K562 (cell line): ENCODE data around the gene TMTC4. TPM values are rescaled to one million over a fixed set of nuclear protein-coding genes. Genes with fewer than 3 reads are reported as not detected.

Source experiments
- ATAC-seq: fragments of 200-7000 bp; cut with Tn5 transposase; 3 replicates; pipeline ENCODE4 v1.9.1; 2020; ENCODE audit warnings: moderate library complexity
- BruUV-seq: library from RNA; stranded (reverse); fragments of 400-500 nt; replicated peaks from 2 replicates; lab custom pipeline; 2021; lab: Mats Ljungman, UMichigan
- CTCF ChIA-PET: fragments of 300-600 bp; formaldehyde crosslinking; extraction: SDS; loops from one replicate; lab custom pipeline; 2021; ENCODE audit warnings: low intra/inter-chr PET ratio; lab: Yijun Ruan, JAX
- POLR2A ChIA-PET: fragments of 300-600, 350-650 bp; sonication (Branson Sonifier 250); formaldehyde crosslinking; extraction: SDS; loops from one replicate; lab custom pipeline; 2021; ENCODE audit warnings: antibody characterized with exemption, inconsistent platforms; lab: Yijun Ruan, JAX
- DNase-seq, 4 experiments: peaks; one replicate each; pipeline versions ENCODE4 v3.0.0 to v3.0.0-alpha.2; 2011 to 2018; ENCODE audit warnings: low spot score in 3 of 4, mixed read lengths in 3 of 4; ENCODE audit errors: extremely low read depth in 1 of 4
- FAIRE-seq: peaks from 2 replicates; lab custom pipeline; 2011; peaks lifted over from hg19 to GRCh38; lab: Jason Lieb, UNC
- H2AFZ ChIP-seq: 2 replicates; pipeline ENCODE4 v1.6.0; 2011; ENCODE audit warnings: low read depth, low read length, control low read depth, inconsistent platforms
- H3K27ac ChIP-seq: fragments of 200-600 bp; 3 replicates; pipeline ENCODE4 v1.8.0; 2011; ENCODE audit warnings: low read depth, mild to moderate bottlenecking, control low read depth, inconsistent platforms, low read length, moderate library complexity, mixed read lengths; ENCODE audit errors: extremely low read depth
- H3K27me3 ChIP-seq, 2 experiments: fragments of 300-600 bp in 1 of 2; 2 replicates in 1 of 2; 3 replicates in 1 of 2; pipeline versions ENCODE4 v1.6.0 to v1.8.0; 2011; ENCODE audit warnings: inconsistent platforms in 2 of 2, low read length in 2 of 2, mild to moderate bottlenecking in 1 of 2, mixed read lengths in 1 of 2, moderate library complexity in 1 of 2; ENCODE audit not compliant: control insufficient read depth in 2 of 2, insufficient read depth in 2 of 2
- H3K36me3 ChIP-seq: fragments of 300-600 bp; 3 replicates; pipeline ENCODE4 v1.8.0; 2011; ENCODE audit warnings: mild to moderate bottlenecking, low read length, inconsistent platforms; ENCODE audit not compliant: control insufficient read depth, insufficient read depth
- H3K4me1 ChIP-seq, 2 experiments: fragments of 200-600 bp in 1 of 2; replicated peaks in 1 of 2; 2 replicates in 1 of 2; 3 replicates in 1 of 2; pipeline versions ENCODE4 v1.5.1 to v1.8.0; 2011; ENCODE audit warnings: inconsistent platforms in 2 of 2, low read length in 2 of 2, mild to moderate bottlenecking in 1 of 2, mixed read lengths in 1 of 2, moderate library complexity in 1 of 2; ENCODE audit not compliant: control insufficient read depth in 2 of 2, insufficient read depth in 2 of 2
- H3K4me2 ChIP-seq: 2 replicates; pipeline ENCODE4 v1.6.1; 2011; ENCODE audit warnings: low read length, control low read depth, inconsistent platforms, mixed read lengths; ENCODE audit not compliant: insufficient read depth
- H3K4me3 ChIP-seq: fragments of 200-600 bp; sonication (generic), shearing (Covaris generic); 2 replicates; pipeline ENCODE4 v1.5.1; 2016; ENCODE audit warnings: control low read depth, inconsistent platforms
- H3K79me2 ChIP-seq: fragments of 200-600 bp; 3 replicates; pipeline ENCODE4 v1.8.0; 2011; ENCODE audit warnings: low read length, inconsistent platforms; ENCODE audit not compliant: control insufficient read depth, insufficient read depth
- H3K9ac ChIP-seq, 2 experiments: 2 replicates each; pipeline versions ENCODE4 v1.6.0 to v1.6.1; 2011; ENCODE audit warnings: low read depth in 2 of 2, low read length in 2 of 2, control low read depth in 1 of 2, inconsistent platforms in 1 of 2, mild to moderate bottlenecking in 1 of 2, mixed read lengths in 1 of 2; ENCODE audit not compliant: insufficient read depth in 1 of 2
- H3K9me1 ChIP-seq: one replicate; pipeline ENCODE4 v1.6.0; 2011; ENCODE audit warnings: inconsistent platforms, mild to moderate bottlenecking, low read length, moderate library complexity; ENCODE audit not compliant: control insufficient read depth, insufficient read depth
- H3K9me3 ChIP-seq: replicated peaks from 2 replicates; pipeline ENCODE4 v1.5.1; 2011; ENCODE audit warnings: low read depth, low read length, inconsistent platforms; ENCODE audit not compliant: control insufficient read depth, insufficient read depth
- H4K20me1 ChIP-seq: replicated peaks from 2 replicates; pipeline ENCODE4 v1.6.1; 2011; ENCODE audit warnings: low read length, inconsistent platforms, mixed read lengths; ENCODE audit not compliant: control insufficient read depth, insufficient read depth
- BDP1 ChIP-seq: IDR thresholded peaks from 3 replicates; pipeline ENCODE4 v1.6.1; 2011; ENCODE audit not compliant: insufficient read length, insufficient read depth
- ETV5 ChIP-seq: sonication (generic); formaldehyde crosslinking; IDR thresholded peaks from 2 replicates; pipeline ENCODE4 v1.4.0; 2020; ENCODE audit warnings: low read depth, mild to moderate bottlenecking, missing genetic modification reagents
- EWSR1 ChIP-seq: fragments of 450-650 bp; IDR thresholded peaks from 2 replicates; pipeline ENCODE4 v1.6.1; 2018; ENCODE audit warnings: borderline replicate concordance, mild to moderate bottlenecking, low read depth, moderate library complexity; ENCODE audit not compliant: partially characterized antibody
- GATAD2B ChIP-seq: fragments of 450-650 bp; IDR thresholded peaks from 2 replicates; pipeline ENCODE4 v1.6.1; 2017; ENCODE audit warnings: mild to moderate bottlenecking, borderline replicate concordance
- HNRNPL ChIP-seq: fragments of 200-400 bp; formaldehyde crosslinking; IDR thresholded peaks from 2 replicates; pipeline ENCODE4 v1.6.1; 2017; ENCODE audit warnings: low read depth, mild to moderate bottlenecking, low read length
- POLR3G ChIP-seq: IDR thresholded peaks from 2 replicates; pipeline ENCODE4 v1.6.1; 2011; ENCODE audit not compliant: insufficient read length, insufficient replicate concordance; ENCODE audit errors: extremely low read depth
- TBP ChIP-seq: optimal IDR thresholded peaks from 2 replicates; pipeline ENCODE3; 2011; ENCODE audit warnings: low read depth, low read length, improper control_type of control experiment
- TEAD2 ChIP-seq: fragments of 450-650 bp; IDR thresholded peaks from 2 replicates; pipeline ENCODE4 v1.6.1; 2016; ENCODE audit warnings: missing genetic modification characterization, control low read depth, missing compliant biosample characterization
- TRIM28 ChIP-seq: fragments of 450-650 bp; IDR thresholded peaks from 2 replicates; pipeline ENCODE4 v1.6.1; 2017
- ZBTB17 ChIP-seq: fragments of 450-650 bp; formaldehyde crosslinking; IDR thresholded peaks from 2 replicates; pipeline ENCODE4 v1.4.0; 2020; ENCODE audit warnings: mild to moderate bottlenecking
- ZNF507 ChIP-seq: conservative IDR thresholded peaks from 2 replicates; pipeline ENCODE4 v1.6.1; 2017; ENCODE audit warnings: missing genetic modification characterization, missing compliant biosample characterization
- ZNF561 ChIP-seq: fragments of 450-650 bp; formaldehyde crosslinking; conservative IDR thresholded peaks from 2 replicates; pipeline ENCODE4 v1.4.0; 2020; ENCODE audit warnings: mild to moderate bottlenecking, moderate library complexity
- ZNF589 ChIP-seq: fragments of 200-800 bp; sonication (Bioruptor generic); IDR thresholded peaks from 2 replicates; pipeline ENCODE4 v1.6.1; 2016; ENCODE audit warnings: low read depth, missing genetic modification characterization, missing compliant biosample characterization
- ZNF699 ChIP-seq: fragments of 250-450 bp; sonication (Bioruptor Pico); IDR thresholded peaks from 2 replicates; pipeline ENCODE4 v1.8.0; 2021; ENCODE audit warnings: mild to moderate bottlenecking, moderate library complexity; ENCODE audit not compliant: insufficient replicate concordance
- WGBS: fragments of 100-300 bp; shearing (Covaris generic); methylation state at CpG from one replicate; pipeline ENCODE4 v1.1.6; 2016; ENCODE audit warnings: low coverage, mixed read lengths; ENCODE audit not compliant: insufficient coverage; ENCODE audit errors: missing lambda C conversion rate; 5-methylcytosine and 5-hydroxymethylcytosine counted together
- in situ Hi-C: fragments of 300-500 bp; cut with MboI; formaldehyde crosslinking; loops from 4 replicates; pipeline ENCODE4 v1.15.0; 2018; ENCODE audit warnings: inconsistent platforms, mixed read lengths
- intact Hi-C: fragments of 100-400 bp; cut with micrococcal nuclease; formaldehyde crosslinking; loops from 2 replicates; pipeline ENCODE4 v1.14.2; 2022
- polyA plus RNA-seq, 8 experiments: library from polyadenylated mRNA; depleted of rRNA in 4 of 8; stranded (reverse) in 5 of 8; unstranded in 3 of 8; fragments of >200 nt; fragmentation: Nextera tagmentation in 2 of 8; fragmentation: Illumina TruSeq in 1 of 8; extraction: Ambion mirVana in 2 of 8; extraction: Trizol in 1 of 8; gene quantifications; 2 replicates each; pipeline versions ENCODE4 v1.2.1 to v1.2.3, GENCODE V29; 2011 to 2014; ENCODE audit warnings: inconsistent platforms in 1 of 8, missing spikeins in 1 of 8
- total RNA-seq, 7 experiments: library from RNA; depleted of rRNA in 6 of 7; stranded (reverse); fragments of >200 nt in 6 of 7; fragmentation: Illumina TruSeq in 2 of 7; extraction: Trizol in 2 of 7; gene quantifications; 2 replicates each; pipeline versions ENCODE4 v1.2.1 to v1.2.3, GENCODE V29; 2011 to 2021; ENCODE audit warnings: low replicate concordance in 1 of 7
- TF ChIP-seq, protein P1 (sequence below): fragments of 450-650 bp; formaldehyde crosslinking; IDR thresholded peaks from 2 replicates; pipeline ENCODE4 v1.4.0; 2020; ENCODE audit warnings: mild to moderate bottlenecking, moderate library complexity
- TF ChIP-seq, protein P2 (sequence below): fragments of 450-650 bp; conservative IDR thresholded peaks from 2 replicates; pipeline ENCODE4 v1.6.1; 2016; ENCODE audit warnings: missing genetic modification characterization, low read depth, mild to moderate bottlenecking, control low read depth, missing compliant biosample characterization
- TF ChIP-seq, protein P3 (sequence below): fragments of 250-450 bp; sonication (Bioruptor Pico); IDR thresholded peaks from 2 replicates; pipeline ENCODE4 v1.8.0; 2021; ENCODE audit warnings: mild to moderate bottlenecking, moderate library complexity

TMTC4 gene
- total and polyA plus RNA-seq, 9 of the 15 experiments (the other 6 are each of a cell fraction or from before 2014, with no cell fraction given), result 3.5 to 16.7 (median 11.8) TPM

GRCh38 chr13:100715604-100716003 lies 41.0 kb upstream of the TMTC4 start:
- no peak overlapping the region for H3K27ac ChIP-seq
- TF ChIP-seq, protein P1, sequence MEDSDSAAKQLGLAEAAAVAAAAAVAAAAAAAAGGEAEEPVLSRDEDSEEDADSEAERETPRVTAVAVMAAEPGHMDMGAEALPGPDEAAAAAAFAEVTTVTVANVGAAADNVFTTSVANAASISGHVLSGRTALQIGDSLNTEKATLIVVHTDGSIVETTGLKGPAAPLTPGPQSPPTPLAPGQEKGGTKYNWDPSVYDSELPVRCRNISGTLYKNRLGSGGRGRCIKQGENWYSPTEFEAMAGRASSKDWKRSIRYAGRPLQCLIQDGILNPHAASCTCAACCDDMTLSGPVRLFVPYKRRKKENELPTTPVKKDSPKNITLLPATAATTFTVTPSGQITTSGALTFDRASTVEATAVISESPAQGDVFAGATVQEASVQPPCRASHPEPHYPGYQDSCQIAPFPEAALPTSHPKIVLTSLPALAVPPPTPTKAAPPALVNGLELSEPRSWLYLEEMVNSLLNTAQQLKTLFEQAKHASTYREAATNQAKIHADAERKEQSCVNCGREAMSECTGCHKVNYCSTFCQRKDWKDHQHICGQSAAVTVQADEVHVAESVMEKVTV (CRISPR knock-in tag), result no peak
- TF ChIP-seq TBP (no peak), ZNF561 (CRISPR knock-in tag) (no peak), ETV5 (no peak), TRIM28 (no peak), EWSR1 (no peak), ZNF507 (tag) (no peak), ZBTB17 (CRISPR knock-in tag) (no peak), BDP1 (no peak), POLR3G (no peak), HNRNPL (no peak), GATAD2B (no peak), TEAD2 (tag) (no peak), ZNF589 (no peak), ZNF699 (CRISPR knock-in tag) (no peak)
- TF ChIP-seq, protein P2, sequence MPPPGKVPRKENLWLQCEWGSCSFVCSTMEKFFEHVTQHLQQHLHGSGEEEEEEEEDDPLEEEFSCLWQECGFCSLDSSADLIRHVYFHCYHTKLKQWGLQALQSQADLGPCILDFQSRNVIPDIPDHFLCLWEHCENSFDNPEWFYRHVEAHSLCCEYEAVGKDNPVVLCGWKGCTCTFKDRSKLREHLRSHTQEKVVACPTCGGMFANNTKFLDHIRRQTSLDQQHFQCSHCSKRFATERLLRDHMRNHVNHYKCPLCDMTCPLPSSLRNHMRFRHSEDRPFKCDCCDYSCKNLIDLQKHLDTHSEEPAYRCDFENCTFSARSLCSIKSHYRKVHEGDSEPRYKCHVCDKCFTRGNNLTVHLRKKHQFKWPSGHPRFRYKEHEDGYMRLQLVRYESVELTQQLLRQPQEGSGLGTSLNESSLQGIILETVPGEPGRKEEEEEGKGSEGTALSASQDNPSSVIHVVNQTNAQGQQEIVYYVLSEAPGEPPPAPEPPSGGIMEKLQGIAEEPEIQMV (tag), result no peak
- TF ChIP-seq, protein P3, sequence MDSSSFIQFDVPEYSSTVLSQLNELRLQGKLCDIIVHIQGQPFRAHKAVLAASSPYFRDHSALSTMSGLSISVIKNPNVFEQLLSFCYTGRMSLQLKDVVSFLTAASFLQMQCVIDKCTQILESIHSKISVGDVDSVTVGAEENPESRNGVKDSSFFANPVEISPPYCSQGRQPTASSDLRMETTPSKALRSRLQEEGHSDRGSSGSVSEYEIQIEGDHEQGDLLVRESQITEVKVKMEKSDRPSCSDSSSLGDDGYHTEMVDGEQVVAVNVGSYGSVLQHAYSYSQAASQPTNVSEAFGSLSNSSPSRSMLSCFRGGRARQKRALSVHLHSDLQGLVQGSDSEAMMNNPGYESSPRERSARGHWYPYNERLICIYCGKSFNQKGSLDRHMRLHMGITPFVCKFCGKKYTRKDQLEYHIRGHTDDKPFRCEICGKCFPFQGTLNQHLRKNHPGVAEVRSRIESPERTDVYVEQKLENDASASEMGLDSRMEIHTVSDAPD, result no peak
- TF ChIP-seq, all 486 proteins: peak for 0
- ChIA-PET CTCF (no interaction called here), POLR2A (interaction anchor here (1.2 kb wide), 1 partner anchor 10 kb away, joined by 3 read pairs; no protein-coding TSS in a partner anchor)
- Histone ChIP-seq H3K9ac (no peak overlapping the region), H3K9me3 (no peaks in the 10 kb centered on the region), H2AFZ (no peak overlapping the region), H4K20me1 (no peaks in the 10 kb centered on the region), H3K79me2 (no peaks in the 10 kb centered on the region), H3K27me3 (0 out of 5 replicates have a peak, but pooled peaks cover 0 to 3% of the 10 kb centered on the region in 2 experiments), H3K4me1 (no peaks in the 10 kb centered on the region), H3K4me3 (no peak overlapping the region), H3K9me1 (no peaks in the 10 kb centered on the region), H3K4me2 (no peak overlapping the region), H3K36me3 (no peaks in the 10 kb centered on the region)
- DNase-seq, result no peak
- in situ Hi-C loops (no loop called here), intact Hi-C loops (no loop called here)
- no TSS peak for BruUV-seq
- no peak for ATAC-seq
- FAIRE-seq, result no peak
- 0% methylated on average over 7 of the region's 7 CpGs for WGBS
